Activated CD4-positive, CD25-positive, alpha-beta regulatory T cell treated with anti-CD3 and anti-CD28 coated beads, Interleukin-2, amount 50 U/mL, for 16 hours (primary cell): ENCODE results near the gene CSMD2.
"Not testable (repeated sequence)": the region's sequence is repeated elsewhere in the genome, so short reads cannot be mapped to it uniquely, and the experiment has no call there.

Source experiments
- DNase-seq: peaks from one replicate; pipeline ENCODE4 v3.0.0-alpha.2; 2020; ENCODE audit warnings: low read depth, low spot score

Gene CSMD2

DNA sequence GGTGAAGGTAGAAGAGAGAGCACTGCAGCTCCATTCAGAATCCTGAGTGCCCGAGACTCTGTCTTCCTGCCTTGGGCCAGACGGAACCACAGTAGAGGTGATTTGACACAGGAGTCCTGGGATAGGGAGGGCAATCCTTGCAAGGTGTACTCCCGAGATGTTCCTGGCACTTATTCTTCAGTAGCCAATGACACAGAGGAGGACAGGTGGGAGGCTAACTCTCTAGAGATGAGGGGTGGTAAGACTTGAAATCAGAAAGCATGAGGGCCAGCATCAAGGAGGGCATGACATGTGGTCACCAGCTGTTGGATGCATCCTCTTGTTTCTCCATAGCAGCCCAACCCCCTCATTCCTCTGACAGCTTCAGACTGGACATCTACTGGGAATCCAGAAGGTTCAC lies 56.3 kb downstream of the CSMD2 start:
- DNase-seq = no peak

DNA sequence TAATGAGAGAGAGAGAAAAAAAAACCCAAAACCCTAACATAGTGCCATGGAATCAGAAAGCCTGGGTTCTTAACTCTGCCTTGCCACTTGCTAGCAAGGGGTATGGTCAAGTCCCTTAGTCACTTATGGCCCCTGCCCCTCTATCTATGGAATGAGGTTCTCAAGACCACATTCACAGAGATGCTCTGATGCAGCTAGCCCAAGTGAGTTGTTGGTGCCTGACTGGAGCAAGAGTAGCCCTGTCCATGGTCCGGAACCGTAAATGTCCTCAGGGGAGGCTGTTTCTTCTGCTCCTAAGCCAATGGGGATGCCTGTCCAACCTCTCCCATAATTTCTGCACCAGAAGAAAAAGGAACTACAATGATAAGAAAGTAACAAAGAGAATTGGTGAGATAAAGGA lies 56.8 kb downstream of the CSMD2 start:
- no peak for DNase-seq

DNA sequence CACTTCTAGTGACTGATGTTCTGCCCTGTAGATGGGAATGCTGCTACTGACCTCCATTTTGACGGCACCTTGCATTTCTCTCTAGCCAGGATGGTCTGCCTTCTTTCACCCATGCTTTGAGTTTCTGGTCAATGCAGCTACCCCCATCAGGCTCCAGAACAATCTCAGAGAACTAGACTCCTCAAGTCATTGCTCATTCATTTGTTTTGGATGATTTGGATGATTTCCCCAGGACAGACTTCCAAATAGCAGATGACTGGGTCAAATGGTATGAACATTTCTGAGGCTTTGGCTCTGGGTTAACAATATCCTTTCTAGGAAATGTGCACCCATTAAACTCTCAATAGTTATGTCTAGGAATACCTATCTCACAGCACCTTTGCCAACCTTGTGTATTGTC lies 63.9 kb downstream of the CSMD2 start:
- DNase-seq = no peak

DNA sequence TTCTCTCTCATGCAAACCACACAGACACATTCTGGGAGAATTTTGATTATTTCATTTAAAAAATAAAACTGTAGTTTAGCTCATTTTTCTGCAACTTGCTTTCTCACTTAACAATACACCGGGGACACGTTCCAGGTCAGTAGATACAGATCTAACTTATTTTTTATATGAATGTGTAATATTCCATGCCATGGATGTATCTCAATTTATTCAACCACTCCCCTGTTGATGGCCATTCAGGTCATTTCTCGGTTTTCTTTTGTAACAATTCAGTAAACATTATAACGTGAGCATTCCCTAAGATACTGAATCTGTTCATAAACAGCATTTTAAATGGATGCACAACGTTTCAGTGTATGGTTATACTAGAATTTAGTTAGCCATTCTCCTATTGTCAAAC lies 64.7 kb downstream of the CSMD2 start:
- no peak for DNase-seq

- not testable (repeated sequence) for DNase-seq
These were observed 72.6 kb downstream of the CSMD2 start for GRCh38 chr1:34092399-34092798.

- DNase-seq = no peak
These were observed 75.3 kb downstream of the CSMD2 start for GRCh38 chr1:34089731-34090130.

DNA sequence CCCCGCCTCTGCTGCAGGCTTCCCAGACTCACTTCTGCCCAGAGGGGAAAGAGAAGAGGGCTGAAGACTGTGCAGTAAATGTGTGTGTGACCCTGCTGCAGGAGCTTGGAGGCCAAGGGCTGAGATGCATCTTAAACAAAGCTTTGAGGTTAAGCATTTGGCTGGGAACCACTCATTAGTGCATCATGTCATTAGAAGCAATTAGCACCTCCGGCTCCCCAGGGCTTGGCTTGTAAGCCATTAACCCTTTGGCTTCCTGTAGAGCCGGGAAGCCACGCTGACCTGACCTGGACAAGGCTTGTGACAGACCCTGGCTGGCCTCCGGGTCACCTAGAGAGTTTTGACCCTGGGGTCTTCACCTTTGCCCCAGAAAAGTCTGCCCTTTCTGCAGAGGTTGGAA lies 77.0 kb downstream of the CSMD2 start:
- no peak for DNase-seq

DNA sequence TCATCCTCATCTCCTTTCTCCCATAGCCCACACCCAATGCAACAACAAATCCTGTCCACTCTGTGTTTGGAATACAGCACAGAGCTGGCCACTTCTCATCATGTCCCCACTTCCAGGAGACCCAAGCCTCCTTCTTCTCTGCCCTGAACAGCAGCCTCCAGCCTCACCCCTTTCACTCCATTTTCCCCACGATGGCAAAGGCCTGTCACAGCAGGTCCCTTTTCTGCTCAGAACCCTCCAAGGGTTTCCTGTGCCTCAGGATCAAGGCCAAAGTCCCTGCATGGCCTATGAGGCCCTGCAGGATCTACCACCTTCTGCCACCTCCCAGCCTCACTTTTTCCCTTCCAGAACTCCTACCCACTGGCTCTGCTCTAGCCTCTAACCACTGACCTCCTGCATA lies 78.5 kb downstream of the CSMD2 start:
- DNase-seq = no peak

- DNase-seq = no peak
These were observed 81.1 kb downstream of the CSMD2 start for GRCh38 chr1:34083974-34084373.

DNA sequence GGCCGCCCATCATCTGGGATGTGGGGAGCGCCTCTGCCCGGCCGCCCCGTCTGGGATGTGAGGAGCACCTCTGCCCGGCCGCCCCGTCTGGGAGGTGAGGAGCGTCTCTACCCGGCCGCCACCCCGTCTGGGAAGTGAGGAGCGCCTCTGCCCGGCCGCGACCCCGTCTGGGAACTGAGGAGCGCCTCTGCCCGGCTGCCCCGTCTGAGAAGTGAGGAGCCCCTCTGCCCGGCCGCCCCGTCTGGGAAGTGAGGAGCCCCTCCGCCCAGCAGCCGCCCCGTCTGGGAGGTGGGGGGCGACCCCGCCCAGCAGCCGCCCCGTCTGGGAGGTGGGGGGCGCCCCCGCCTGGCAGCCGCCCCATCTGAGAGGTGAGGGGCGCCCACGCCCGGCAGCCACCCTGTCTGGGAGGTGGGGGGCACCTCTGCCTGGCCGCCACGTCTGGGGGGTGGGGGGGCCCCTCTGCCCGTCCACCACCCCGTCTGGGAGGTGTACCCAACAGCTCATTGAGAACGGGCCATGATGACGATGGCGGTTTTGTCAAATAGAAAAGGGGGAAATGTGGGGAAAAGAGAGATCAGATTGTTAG lies 82.9 kb downstream of the CSMD2 start:
- not testable (repeated sequence) for DNase-seq

- DNase-seq = no peak
These were observed 86.6 kb downstream of the CSMD2 start for GRCh38 chr1:34078383-34078782.

- DNase-seq = no peak
These were observed 89.5 kb downstream of the CSMD2 start for GRCh38 chr1:34075576-34075975.

- DNase-seq = no peak
These were observed 91.9 kb downstream of the CSMD2 start for GRCh38 chr1:34073028-34073695.

DNA sequence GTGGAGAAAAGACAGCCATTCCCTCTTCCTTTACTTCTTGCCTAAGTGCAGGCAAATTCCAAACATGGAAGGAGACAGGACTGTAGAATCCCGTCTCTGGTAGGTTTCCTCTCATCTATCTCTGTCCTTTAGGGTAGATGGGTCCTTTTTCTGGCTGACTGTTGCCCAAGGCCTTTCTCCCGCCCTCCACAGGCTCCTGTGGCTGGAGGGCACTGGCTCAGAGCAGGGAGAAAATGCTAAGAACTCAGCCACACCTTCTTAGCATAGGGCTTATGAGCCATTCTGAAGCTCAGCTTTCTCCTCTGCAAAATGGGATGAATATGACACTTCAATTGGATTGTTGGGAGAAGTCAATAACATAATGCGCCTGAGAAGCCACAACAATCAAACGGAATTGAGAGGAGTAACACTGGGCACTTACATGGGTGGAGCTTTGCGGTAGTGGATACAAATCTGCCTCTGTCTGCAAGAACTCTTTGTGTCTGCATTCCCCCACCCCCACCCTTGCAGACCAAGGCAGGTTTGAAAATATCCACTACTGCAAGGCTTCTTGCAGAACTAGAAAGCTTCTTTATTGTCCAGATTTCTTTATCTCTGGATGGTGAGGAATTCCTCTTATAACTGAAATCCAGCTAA lies 94.7 kb downstream of the CSMD2 start:
- no peak for DNase-seq

DNA sequence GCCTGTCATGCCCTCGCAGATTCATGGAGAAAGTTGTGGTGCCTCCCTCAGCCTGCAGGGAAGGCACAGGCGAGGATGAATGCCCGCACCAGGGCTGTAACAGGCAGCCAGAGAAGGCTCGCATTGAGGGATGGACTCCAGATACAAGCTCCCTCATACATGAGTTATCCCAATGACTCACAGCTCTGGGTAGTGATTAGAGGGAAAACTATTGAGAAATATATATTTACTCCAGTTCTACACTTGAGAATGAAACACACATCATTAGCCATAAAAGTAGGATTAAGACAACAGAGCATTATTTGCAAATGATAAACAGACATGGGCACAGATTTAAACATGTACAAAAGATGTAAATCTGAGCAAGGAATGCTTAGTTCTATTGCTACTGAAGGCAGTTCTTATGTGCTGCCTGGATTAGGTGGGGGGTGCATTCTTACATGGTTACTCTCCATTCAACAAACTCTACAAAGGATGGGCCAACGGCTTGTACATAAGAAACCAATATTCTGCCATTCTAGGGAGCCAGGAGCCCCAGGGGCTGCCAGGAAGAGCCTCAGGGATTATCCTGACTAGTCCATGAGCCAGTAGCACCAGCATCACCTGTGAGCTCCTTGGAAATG lies 97.9 kb downstream of the CSMD2 start:
- no peak for DNase-seq

DNA sequence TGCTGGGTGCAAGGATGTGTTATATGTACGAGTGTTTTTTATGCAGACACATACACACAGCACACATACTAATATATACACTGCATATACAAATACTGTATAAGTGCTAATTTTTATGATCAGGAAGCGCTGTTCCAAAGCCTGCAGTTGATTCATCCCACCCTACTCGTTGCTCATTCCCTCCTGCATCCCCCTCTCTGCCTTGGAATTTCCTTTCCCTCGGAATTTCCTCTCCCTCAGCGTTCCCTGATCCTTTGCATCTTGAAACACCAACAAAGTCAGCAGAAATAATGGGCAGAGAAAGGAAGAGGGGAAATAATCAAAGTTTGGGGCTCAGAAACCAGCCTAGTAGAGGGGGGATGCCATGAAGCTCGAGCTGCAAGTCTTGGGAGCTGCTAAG lies 98.9 kb downstream of the CSMD2 start:
- no peak for DNase-seq

GRCh38 chr1:34065498-34065897 lies 99.5 kb downstream of the CSMD2 start:
- DNase-seq = no peak

DNA sequence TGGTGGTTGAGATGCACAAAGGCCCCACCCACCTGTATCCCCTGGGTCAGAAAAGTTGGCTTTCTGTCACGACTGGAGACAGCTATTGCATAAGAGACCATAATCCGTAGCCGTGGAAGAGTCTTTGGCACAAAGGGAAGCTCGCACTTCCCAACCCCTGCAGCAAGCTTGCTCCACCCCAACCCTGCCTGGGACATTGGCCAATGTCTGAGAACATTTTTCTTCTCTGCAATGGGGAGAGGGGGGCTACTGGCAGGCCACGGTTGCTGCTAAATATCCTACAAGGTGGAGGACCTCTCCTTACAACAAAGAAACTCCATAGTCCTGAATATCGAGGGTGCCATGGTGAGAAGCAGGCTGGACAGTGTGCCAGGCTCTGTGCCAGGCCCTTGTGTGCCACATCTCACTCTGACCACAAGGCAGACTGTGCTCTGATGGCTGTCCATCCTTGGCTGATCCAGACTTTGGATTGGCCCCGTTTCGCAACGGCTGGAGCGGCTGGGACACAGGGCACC lies 104.1 kb downstream of the CSMD2 start:
- DNase-seq = no peak

GRCh38 chr1:34060187-34060730 lies 104.8 kb downstream of the CSMD2 start:
- DNase-seq = no peak

- DNase-seq = no peak
These were observed 107.5 kb downstream of the CSMD2 start for GRCh38 chr1:34057347-34058130.

DNA sequence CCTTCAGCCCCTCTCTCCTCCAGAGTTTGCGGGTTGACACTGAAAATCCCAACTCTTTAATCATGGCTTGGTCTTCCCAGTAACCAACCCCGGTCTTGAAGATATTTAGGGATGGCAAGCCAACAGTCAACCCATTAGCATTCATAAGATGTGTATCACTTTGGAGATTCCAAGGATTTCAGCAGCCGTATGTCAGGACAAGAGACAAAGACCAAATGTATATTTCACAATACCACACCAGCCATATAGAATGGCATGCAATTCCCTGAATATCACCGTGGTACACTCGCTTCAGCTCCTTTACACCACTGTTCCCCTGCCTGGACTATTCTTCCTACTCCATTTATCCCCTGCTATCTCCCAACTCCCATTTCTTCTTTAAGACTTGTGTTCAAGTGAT lies 109.2 kb downstream of the CSMD2 start:
- no peak for DNase-seq

DNA sequence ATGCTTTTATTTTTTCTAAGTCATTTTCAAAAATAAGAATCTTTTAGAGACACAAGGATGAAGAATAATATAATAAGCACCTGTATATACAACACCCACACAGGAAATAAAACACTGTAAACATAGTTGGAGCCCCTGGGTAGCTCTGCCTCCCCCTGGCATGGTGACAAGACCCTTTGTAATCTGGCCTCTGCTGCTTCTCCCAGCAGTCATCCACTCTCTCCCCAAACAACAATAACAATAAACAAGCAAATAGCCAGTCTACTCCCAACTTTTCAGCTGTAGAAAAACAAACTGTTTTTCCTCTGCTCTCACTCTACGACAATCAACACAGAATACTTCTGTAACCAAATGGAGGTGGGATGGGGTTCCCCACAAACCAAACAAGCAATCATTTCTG lies 110.1 kb downstream of the CSMD2 start:
- no peak for DNase-seq
